GM21528 (cell line): ENCODE results near the gene SFMBT1.

Source experiments
- ATAC-seq: cut with Tn5 transposase; IDR thresholded peaks from one replicate; pipeline ENCODE4 v1.9.1; 2021; ENCODE audit warnings: mild to moderate bottlenecking, moderate library complexity; ENCODE audit not compliant: unreplicated experiment, low FRiP score

Gene SFMBT1

GRCh38 chr3:53045518-53046170 lies at the start of gene SFMBT1:
Gene SFMBT1, minus strand, starts transcription at chr3:53046073. Its CDS starts 76,945 bp downstream, at chr3:52969128.
- peak; percentile 64 for ATAC-seq

DNA sequence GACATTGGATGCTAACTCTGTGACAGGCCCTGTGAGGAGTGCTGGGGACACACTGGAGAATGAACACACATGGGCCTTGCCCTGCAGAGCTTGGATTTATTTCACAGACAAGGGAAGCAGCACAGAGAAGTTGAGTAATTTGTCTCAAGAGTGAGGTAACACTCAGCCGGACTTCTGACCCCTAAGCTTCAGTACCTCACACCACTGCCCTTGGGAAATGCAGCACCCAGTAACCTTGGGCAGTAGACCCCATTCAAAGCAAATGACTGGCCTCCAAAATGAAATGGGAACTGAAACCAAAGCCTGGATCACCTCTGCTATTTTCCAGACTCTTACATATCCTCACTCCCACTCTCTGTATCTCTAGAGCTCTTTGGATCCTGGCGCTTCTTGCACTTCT lies 47.1 kb upstream of the SFMBT1 start:
- no peak for ATAC-seq

DNA sequence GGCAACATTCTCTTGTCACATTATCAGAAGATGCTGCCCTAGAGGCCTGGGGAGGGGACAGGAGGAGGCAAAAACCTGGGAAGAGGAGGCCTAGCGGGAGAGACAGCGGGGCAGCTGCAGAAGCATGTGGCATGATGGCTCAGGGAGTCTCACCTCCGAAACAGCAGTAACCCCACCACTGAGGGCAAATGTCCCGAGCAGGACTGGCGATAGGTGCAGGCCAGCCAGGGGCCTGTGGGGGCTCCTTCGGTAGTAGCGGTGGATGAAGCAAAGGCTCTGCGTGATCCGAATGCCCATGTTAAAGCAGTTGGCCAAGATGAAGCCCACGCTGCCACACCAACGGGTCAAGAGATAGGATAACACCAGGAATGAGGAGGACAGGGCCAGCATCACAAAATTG lies 46.3 kb upstream of the SFMBT1 start:
- no peak for ATAC-seq

DNA sequence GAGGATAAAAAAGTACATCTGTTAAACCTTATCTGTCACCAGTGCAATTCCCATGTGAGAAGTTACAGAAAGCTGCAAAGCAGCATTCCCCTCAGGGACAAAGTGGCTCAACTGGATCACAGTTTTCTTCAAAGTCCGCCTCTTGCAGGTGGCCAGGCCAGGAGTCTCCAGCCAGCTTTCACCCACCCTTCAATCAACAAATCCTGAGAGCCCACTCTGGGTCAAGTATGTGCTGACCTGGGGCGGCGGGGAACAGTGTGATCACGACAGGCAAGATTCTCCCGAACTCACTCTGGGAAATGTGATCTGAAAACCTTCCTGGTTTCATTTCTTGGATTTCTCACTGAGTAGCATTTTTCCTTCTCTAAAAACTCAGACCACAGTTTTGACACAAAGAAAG lies 45.1 kb upstream of the SFMBT1 start:
- no peak for ATAC-seq

DNA sequence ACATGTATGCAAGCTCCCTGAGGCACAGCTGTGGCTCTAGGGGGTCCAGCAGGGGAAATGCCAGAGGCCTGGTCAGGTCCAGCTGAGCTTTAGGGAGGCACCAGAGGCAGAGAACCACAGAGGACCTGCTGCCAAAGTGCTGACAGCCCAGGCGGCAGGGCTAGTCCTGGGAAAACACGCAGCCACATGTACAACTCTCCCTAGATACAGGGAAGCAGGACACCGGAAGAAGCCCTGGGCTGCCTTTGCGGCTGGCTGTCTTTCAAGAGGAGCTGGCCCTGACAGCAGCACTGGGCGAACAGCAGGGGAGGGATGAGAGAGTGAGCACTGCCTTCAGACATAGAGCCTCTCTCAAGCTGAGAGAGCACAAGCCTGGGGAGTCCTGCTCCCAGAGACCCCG lies 43.6 kb upstream of the SFMBT1 start:
- ATAC-seq = no peak

DNA sequence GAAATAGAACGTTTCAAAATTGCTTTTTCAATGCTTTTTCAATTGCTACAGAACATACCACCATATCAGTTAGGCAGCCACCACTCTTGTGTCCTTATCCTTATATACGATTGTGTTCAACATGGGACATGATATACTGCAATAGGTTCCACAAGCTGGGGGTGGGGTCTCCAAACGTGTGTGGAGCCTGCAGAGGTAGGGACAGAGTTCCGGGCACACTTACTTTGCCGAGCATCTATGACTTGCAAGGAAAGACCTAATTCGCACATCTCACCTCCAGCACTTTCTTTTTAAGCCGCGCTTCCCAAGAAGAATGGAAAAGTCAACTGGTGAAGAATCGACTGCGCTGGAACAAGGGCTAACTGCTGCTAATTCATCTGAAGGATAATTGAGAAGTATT lies 39.6 kb upstream of the SFMBT1 start:
- ATAC-seq = no peak

DNA sequence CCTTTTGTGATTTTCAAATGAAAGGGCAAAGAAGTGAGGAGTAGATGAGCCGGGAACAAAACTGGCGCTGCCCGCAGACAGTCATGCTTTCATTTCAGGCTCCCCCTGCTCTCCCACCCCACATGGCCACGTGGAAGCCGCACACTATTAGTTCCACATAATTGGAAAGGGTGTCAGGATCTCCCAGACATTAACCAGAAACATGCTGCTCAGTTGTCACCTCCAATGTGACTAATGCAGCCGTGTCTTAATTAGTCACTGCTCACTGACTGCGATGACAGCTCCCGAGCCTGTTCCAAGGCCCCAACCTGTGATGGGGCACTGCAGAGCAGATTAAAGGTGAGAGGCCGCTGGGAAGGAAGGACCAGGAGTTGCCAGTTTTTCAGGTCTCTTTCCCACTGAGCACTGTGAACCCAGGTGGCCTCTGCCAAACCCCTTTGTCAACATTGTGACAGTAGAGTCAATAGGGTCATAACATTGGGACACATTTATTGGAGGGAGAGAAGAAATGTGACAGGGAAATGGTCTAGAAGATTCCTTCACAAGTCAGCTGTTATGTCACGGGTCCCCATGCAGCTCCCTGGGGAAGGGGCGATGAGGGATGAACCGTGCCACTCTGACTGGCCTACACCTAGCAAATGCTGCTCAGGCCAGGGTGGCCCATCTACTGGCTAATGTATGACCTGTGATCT lies 38.6 kb upstream of the SFMBT1 start:
- ATAC-seq = no peak

DNA sequence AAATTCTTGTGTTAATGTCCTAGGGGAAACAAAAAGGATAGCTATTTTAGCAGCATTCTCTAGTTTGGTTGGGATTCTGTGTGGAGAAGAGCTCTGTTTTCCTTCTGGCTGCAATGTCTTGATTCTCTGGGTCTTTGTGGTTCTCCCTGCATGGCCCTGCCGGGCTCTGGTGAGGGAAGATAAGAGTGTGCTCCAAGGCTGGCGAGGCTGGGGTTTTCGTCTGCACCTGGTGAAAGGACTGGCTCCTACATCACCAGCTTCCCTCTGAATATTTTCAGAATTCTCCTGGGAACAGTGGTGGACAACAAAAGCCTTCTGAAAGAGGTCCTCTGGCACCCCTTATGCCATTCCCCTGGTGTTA lies 38.1 kb upstream of the SFMBT1 start:
- ATAC-seq = no peak

GRCh38 chr3:53083521-53083920 lies 37.6 kb upstream of the SFMBT1 start:
- ATAC-seq = no peak

DNA sequence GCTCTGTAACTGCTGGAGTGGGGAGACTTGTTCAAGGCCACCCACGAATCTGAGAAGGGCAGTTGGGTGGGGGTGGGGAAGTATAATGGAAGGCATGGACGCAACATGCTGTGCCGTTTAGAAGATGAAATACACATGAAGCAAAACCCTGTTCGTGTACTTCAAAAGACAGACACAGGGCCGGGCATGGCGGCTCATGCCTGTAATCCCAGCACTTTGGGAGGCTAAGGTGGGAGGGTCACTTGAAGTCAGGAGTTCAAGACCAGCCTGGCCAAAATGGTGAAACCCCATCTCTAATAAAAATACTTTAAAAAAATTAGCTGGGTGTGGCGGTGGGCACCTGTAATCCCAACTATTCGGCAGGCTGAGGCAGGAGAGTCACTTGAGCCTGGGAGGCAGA lies 36.9 kb upstream of the SFMBT1 start:
- no peak for ATAC-seq

DNA sequence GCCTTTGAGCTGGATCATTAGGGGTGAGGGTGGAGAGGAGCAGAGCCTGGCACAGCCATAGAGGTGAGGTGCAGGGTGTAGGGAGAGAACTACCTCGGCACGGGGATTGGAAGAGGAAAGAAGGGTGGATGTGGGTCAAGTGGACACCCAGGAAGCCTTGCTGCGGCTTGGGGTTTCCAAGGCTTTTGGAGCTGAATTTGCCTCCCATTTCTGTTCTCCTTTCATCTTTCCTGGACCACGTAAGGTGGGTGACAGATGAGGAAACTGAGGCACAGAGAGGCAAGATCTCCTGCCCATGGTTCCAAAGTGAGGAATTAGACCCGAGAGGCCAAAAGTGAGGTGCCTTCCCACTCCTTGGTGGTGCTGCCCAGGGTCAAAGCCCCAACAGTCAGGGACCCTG lies 35.4 kb upstream of the SFMBT1 start:
- ATAC-seq = no peak

- no peak for ATAC-seq
Observed at GRCh38 chr3:53080612-53081205, 34.8 kb upstream of the SFMBT1 start.

DNA sequence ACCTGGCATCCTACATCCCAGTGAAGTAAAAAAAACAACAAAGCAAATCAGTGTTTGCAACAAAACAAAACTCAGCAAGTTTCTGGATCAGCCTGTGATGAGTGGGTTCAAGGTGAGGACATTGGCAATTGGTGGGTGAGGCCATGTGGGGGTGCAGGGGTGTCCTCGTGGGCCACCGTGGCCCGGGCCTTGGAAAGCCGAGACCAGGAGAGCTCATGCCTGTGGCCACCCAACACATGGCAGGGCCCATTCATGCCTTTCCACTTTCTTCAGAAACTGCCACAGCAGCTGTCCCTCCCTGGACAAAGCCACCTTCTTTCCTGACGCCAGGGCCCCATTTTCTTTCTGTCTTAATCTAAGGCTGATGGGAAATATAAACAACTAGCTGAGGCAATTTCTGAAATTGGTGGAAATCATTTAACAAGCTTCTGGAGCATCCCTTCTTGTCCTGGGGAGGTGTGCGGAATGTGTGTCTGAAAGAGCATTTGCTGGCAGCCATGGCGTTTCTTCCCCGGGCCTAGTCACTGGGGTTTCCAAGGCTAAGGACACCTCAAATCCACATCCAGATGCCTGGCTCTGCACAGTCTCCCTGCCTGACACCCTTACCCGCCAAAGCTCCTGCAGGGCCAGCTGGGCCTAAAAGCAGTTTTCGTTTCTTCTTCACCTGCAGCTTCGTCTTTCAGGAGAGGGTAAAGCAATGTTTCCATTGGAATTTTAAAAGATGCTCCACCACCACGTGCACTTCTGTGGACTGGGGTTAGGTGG lies 34.1 kb upstream of the SFMBT1 start:
- no peak for ATAC-seq

DNA sequence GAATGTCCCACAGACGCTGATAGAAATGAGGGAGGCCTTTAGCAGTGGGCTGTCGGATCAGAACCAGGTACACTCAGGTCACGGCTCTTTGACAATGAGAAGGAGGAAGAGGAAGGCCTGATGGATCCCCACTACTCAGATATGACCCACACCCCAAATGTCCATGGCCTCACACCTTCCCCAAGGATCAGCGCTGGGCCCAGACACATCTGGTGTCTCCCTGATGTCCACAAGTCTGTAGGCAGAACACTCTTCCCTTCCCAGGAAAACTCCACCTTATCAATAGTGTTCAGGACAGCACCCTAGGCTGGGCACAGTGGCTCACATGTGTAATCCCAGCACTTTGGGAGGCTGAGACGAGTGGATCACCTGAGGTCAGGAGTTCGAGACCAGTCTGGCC lies 33.3 kb upstream of the SFMBT1 start:
- no peak for ATAC-seq

DNA sequence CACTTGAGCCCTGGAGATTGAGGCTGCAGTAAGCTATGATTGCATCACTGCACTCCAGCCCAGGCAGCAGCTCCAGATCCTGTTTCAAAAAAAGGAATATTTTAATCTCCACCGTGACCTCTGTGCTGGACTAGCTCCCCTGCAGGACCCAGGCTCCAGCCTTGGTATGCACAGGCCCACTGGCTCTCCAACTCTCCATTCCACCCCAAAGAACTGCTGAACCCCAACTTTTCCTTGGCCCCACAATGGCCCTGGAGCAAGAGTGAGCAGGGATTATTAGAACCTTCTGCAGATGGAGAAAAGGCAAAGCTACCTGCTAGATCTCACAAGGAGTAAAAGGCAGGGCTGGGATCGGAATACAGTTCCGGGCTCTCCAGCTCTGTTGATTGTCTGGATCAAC lies 32.8 kb upstream of the SFMBT1 start:
- ATAC-seq = no peak

DNA sequence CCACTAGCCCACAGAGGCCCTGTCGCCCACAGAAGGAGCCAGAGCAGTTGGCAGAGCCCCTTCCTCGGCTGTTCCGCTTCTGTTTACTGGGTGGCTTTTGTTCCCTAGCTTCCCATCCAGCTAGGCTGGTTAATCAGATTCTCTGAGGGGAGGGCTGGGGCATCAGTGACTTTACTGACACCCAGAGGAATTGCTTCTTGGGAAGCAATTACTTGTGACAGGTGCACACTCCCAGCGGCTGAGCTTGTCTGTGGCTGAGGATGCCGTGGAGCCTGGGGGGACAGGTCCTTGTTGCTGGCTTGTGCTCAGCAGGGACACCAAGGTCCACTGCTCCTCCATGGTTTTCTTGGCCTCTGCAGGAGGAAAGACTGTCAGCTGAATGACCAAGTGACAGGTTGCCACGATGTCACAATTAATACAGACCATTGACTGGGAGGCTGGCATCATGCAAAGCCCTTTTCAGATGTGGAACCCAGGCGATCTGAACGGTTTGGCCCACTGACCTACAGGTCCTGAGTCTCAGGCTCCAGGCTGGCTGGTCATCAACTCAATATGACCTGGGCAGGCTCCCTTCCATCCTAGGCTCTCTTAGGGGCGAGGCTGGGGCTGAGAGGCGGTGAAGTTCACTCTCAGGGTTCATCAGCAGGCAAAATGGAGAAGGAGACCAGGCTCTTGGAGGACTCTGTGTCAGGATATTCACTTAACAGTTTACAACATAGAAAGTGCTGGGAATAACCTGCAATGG lies 31.8 kb upstream of the SFMBT1 start:
- no peak for ATAC-seq

DNA sequence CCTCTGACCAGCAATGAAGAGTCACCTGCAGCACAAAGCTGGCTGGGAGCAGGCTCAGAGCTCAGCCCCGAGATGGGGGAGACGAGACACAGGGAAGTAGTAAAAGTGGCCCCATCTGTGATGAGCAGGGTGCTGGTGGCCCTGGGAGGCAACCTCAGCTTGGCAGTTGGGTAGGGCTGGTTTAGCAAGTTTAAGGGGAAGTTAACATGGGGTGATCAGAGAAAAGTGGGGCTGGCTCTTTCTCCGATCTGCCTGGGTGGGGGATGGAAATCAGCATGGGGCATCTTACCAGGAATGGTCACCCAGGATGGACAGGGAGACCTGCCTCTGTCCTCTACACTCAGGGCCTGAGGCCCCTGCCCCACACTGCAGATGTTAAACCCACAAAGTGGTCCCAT lies 29.9 kb upstream of the SFMBT1 start:
- no peak for ATAC-seq

DNA sequence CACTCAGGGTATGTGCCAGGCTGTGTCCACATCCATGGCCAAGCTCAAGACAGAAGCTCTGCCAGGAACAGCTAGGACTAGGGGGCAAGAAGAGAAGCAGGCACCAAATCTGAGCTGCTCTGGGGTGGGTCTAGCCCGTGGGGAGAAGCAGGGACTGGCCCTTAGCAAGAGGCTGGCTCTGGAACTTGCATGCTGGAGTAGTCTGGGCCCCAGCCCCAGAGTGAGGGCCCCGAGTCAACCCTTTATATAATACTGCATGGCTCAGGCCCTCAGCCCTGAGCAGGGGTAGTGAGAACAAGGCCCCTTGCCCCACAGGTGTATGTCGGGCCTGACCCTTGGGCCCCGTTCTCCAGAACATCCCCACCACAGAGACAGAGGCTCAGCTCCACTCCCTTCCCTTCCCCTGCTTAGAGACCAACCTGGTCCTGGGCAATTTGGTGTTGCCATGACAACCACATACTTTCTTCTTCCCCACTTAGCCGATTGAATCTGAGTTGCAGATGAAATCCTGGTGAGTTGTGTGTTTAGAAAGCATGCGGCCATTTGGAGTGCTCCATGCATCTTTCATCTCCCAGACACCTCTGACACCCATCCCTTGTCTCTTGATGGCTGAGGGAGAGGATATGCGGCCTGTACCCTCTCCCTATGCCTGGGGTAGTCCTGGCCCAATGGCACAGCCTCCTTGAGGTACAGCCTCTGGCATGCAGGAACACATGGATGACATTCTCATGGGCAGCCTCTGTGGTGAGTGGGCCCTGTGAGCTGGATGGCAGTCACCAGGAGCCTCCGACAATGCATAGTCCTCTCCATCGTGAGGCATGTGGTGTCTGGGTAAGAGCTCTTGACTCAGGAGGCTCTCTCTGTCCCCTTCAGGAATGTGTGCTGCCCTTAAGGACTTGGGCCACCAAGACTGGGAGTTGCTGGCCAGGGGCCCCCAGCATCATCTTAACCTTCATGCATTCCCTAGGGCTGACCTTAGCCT lies 29.2 kb upstream of the SFMBT1 start:
- ATAC-seq = no peak

DNA sequence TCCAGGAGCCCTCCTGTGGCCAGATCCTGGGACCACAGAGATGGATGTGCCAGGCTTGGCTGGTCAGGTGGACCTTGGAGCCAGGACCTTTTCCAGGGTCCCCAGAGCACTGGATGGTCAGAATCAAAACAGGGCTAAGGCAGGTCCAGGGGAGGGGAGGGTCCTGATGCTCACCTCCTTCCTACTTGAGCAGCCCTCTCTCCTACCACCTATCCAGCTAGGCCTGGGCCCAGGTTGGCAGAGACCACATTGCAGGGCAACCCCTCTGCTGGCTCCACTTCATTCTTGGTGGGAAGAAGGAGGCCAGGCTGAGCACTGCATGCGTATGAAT lies 28.5 kb upstream of the SFMBT1 start:
- no peak for ATAC-seq
